GM23248 (cell line): ENCODE results near the gene PTCD2.

ENCODE experiments used
- EZH2 ChIP-seq: fragments of 200-600 bp; sonication (generic); IDR thresholded peaks from 2 replicates; pipeline ENCODE4 v1.6.1; 2018; ENCODE audit warnings: antibody characterized with exemption, mild to moderate bottlenecking; ENCODE audit not compliant: insufficient read depth, poor library complexity, severe bottlenecking
- EZH2phosphoT487 ChIP-seq: fragments of 200-600 bp; sonication (generic); IDR thresholded peaks from 2 replicates; pipeline ENCODE4 v1.6.1; 2018; ENCODE audit warnings: antibody characterized with exemption, moderate library complexity, mild to moderate bottlenecking, low read depth; ENCODE audit not compliant: insufficient read depth

DNA sequence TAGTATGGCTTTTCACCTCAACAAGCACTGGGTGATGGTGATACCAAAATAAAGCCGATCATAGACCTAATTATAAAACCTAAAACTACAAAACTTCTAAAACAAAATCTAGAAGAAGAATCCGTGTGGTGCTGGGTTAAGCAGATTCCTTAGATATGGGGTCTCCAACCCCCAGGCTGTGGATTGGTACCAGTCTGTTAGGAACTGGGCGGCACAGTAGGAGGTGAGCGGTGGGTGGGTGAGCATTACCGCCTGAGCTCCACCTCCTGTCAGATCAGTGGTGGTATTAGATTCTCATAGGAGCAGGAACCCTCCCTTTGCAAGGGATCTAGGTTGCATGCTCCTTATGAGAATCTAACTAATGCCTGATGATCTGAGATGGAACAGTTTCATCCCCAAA is 33.4 kb upstream of the PTCD2 start:
- no peak for TF ChIP-seq EZH2phosphoT487
- no peak for TF ChIP-seq EZH2
